Endothelial cell of umbilical vein (primary cell): Measurements from ENCODE around the gene VPS37C. TPM values are rescaled to one million over a fixed set of nuclear protein-coding genes. Genes with fewer than 3 reads are reported as not detected.

Source experiments
- BruUV-seq: library from RNA; stranded (reverse); fragments of 400-500 nt; replicated peaks from 2 replicates; lab custom pipeline; 2021; lab: Mats Ljungman, UMichigan
- CTCF ChIA-PET: fragments of 300-600, 350-600 bp; sonication (Branson Sonifier 250); formaldehyde crosslinking; loops from one replicate; lab custom pipeline; 2021; ENCODE audit warnings: antibody characterized with exemption, inconsistent platforms; lab: Charles Lee
- POLR2A ChIA-PET: fragments of 300-600, 350-600 bp; sonication (Branson Sonifier 250); formaldehyde crosslinking; loops from one replicate; lab custom pipeline; 2021; ENCODE audit warnings: antibody characterized with exemption, inconsistent platforms; lab: Charles Lee
- DNase-seq: peaks from one replicate; pipeline ENCODE4 v3.0.0-alpha.2; 2011; ENCODE audit warnings: low read depth, low spot score
- FAIRE-seq: peaks from 2 replicates; lab custom pipeline; 2011; peaks lifted over from hg19 to GRCh38; lab: Jason Lieb, UNC
- H2AFZ ChIP-seq: 2 replicates; pipeline ENCODE4 v1.6.0; 2012; ENCODE audit warnings: low read depth, low read length, control low read depth, inconsistent platforms
- H3K27ac ChIP-seq: 2 replicates; pipeline ENCODE4 v1.5.1; 2011; ENCODE audit warnings: low read depth, mild to moderate bottlenecking, control low read depth, low read length, moderate library complexity; ENCODE audit not compliant: insufficient read depth
- H3K27me3 ChIP-seq, 2 experiments: 2 replicates each; pipeline versions ENCODE4 v1.6.0 to v1.6.1; 2011; ENCODE audit warnings: low read length in 2 of 2, mixed read lengths in 1 of 2; ENCODE audit not compliant: control insufficient read depth in 2 of 2, insufficient read depth in 2 of 2
- H3K36me3 ChIP-seq, 2 experiments: 2 replicates in 1 of 2; 3 replicates in 1 of 2; pipeline ENCODE4 v1.5.1; 2011; ENCODE audit warnings: low read length in 2 of 2, mild to moderate bottlenecking in 1 of 2, moderate library complexity in 1 of 2; ENCODE audit not compliant: control insufficient read depth in 2 of 2, insufficient read depth in 2 of 2; ENCODE audit errors: extremely low read depth in 1 of 2
- H3K4me1 ChIP-seq: 3 replicates; pipeline ENCODE4 v1.5.1; 2011; ENCODE audit warnings: mild to moderate bottlenecking, low read length; ENCODE audit not compliant: control insufficient read depth, insufficient read depth; ENCODE audit errors: extremely low read depth
- H3K4me2 ChIP-seq: 2 replicates; pipeline ENCODE4 v1.6.1; 2011; ENCODE audit warnings: low read length, control low read depth, mixed read lengths; ENCODE audit not compliant: insufficient read depth
- H3K4me3 ChIP-seq, 3 experiments: fragments of 200-600 bp in 1 of 3; sonication (generic), shearing (Covaris generic) in 1 of 3; replicated peaks in 1 of 3; 2 replicates each; pipeline ENCODE4 v1.5.1; 2011 to 2016; ENCODE audit warnings: control low read depth in 3 of 3, low read length in 3 of 3, mild to moderate bottlenecking in 2 of 3, inconsistent platforms in 1 of 3, low read depth in 1 of 3, moderate library complexity in 1 of 3; ENCODE audit not compliant: insufficient read depth in 1 of 3
- H3K79me2 ChIP-seq: 2 replicates; pipeline ENCODE4 v1.6.0; 2012; ENCODE audit warnings: low read length, inconsistent platforms; ENCODE audit not compliant: control insufficient read depth, insufficient read depth
- H3K9ac ChIP-seq: replicated peaks from 2 replicates; pipeline ENCODE3; 2011; ENCODE audit warnings: low read length, control low read depth; ENCODE audit not compliant: insufficient read depth; ENCODE audit errors: extremely low read depth
- H3K9me1 ChIP-seq: replicated peaks from 3 replicates; pipeline ENCODE4 v1.6.0; 2011; ENCODE audit warnings: mild to moderate bottlenecking, low read length; ENCODE audit not compliant: control insufficient read depth, insufficient read depth; ENCODE audit errors: extremely low read depth
- H3K9me3 ChIP-seq: replicated peaks from 2 replicates; pipeline ENCODE4 v1.5.1; 2012; ENCODE audit warnings: low read length, inconsistent platforms; ENCODE audit not compliant: control insufficient read depth, insufficient read depth
- H4K20me1 ChIP-seq: replicated peaks from 2 replicates; pipeline ENCODE3; 2011; ENCODE audit warnings: mild to moderate bottlenecking, low read length; ENCODE audit not compliant: control insufficient read depth, insufficient read depth; ENCODE audit errors: extremely low read depth
- EZH2 ChIP-seq: IDR thresholded peaks from 2 replicates; pipeline ENCODE4 v1.6.1; 2012; ENCODE audit warnings: borderline replicate concordance, low read depth, mild to moderate bottlenecking, moderate library complexity, low read length, inconsistent platforms; ENCODE audit not compliant: severe bottlenecking
- FOS ChIP-seq: IDR thresholded peaks from 2 replicates; pipeline ENCODE4 v1.6.1; 2011; ENCODE audit warnings: mild to moderate bottlenecking, low read length, moderate library complexity, borderline replicate concordance; ENCODE audit not compliant: insufficient read depth
- GATA2 ChIP-seq: IDR thresholded peaks from 2 replicates; pipeline ENCODE4 v1.7.0; 2011; ENCODE audit warnings: low read depth, mild to moderate bottlenecking, moderate library complexity, mixed read lengths, low read length; ENCODE audit not compliant: insufficient read length, insufficient read depth
- JUN ChIP-seq: IDR thresholded peaks from 2 replicates; pipeline ENCODE4 v1.6.1; 2011; ENCODE audit warnings: borderline replicate concordance, low read depth; ENCODE audit not compliant: insufficient read length, insufficient read depth
- MAX ChIP-seq: IDR thresholded peaks from 2 replicates; pipeline ENCODE4 v1.6.1; 2011; ENCODE audit not compliant: insufficient read depth, insufficient read length
- MYC ChIP-seq: IDR thresholded peaks from one replicate; pipeline ENCODE4 v1.6.1; 2011; ENCODE audit warnings: mild to moderate bottlenecking, low read depth, low read length
- POLR2A ChIP-seq: IDR thresholded peaks from 2 replicates; pipeline ENCODE4 v1.6.1; 2012; ENCODE audit warnings: low read depth, mild to moderate bottlenecking, control low read depth, low read length
- POLR2AphosphoS5 ChIP-seq: IDR thresholded peaks from 2 replicates; pipeline ENCODE4 v1.6.1; 2012; ENCODE audit warnings: low read depth, mild to moderate bottlenecking, control low read depth, low read length, moderate library complexity; ENCODE audit not compliant: insufficient read depth
- dilution Hi-C: fragments of 300-500 bp; cut with MboI; formaldehyde crosslinking; loops from one replicate; pipeline ENCODE4 v1.15.0; 2019; ENCODE audit warnings: low sequenced_read_pairs; ENCODE audit not compliant: extremely low pct_ligation_motif_present
- intact Hi-C: fragments of 100-400 bp; cut with micrococcal nuclease; formaldehyde crosslinking; loops from one replicate; pipeline ENCODE4 v1.10.0; 2022
- polyA plus RNA-seq, 4 experiments: library from polyadenylated mRNA; depleted of rRNA in 3 of 4; stranded (reverse) in 3 of 4; unstranded in 1 of 4; fragments of >200 nt; gene quantifications; 2 replicates each; pipeline versions ENCODE4 v1.2.1 to v1.2.3, GENCODE V29; 2011 to 2012; ENCODE audit warnings: missing spikeins in 1 of 4
- total RNA-seq: library from RNA; stranded (reverse); gene quantifications from 2 replicates; pipeline ENCODE4 v1.2.3, GENCODE V29; 2021
- TF ChIP-seq, protein P1 (sequence below), 2 donors: IDR thresholded peaks; 1 replicate in 1 of 2; 2 replicates in 1 of 2; pipeline ENCODE4 v1.5.1; 2011; ENCODE audit warnings: low read length in 2 of 2, mild to moderate bottlenecking in 2 of 2, moderate library complexity in 2 of 2, control low read depth in 1 of 2, inconsistent platforms in 1 of 2, low read depth in 1 of 2; ENCODE audit not compliant: insufficient read depth in 1 of 2; ENCODE audit errors: extremely low read depth in 1 of 2

The VPS37C gene
- total and polyA plus RNA-seq, 2 donors (not counting 3 experiments of a cell fraction or from before 2014, with no cell fraction given): 17.7 to 23.4 TPM

GRCh38 chr11:61140416-61140815 lies 20.8 kb downstream of the VPS37C start:
- intact Hi-C loops (no loop called here), dilution Hi-C loops (no loop called here)
- no peak for TF ChIP-seq POLR2A
- TF ChIP-seq, protein P1, sequence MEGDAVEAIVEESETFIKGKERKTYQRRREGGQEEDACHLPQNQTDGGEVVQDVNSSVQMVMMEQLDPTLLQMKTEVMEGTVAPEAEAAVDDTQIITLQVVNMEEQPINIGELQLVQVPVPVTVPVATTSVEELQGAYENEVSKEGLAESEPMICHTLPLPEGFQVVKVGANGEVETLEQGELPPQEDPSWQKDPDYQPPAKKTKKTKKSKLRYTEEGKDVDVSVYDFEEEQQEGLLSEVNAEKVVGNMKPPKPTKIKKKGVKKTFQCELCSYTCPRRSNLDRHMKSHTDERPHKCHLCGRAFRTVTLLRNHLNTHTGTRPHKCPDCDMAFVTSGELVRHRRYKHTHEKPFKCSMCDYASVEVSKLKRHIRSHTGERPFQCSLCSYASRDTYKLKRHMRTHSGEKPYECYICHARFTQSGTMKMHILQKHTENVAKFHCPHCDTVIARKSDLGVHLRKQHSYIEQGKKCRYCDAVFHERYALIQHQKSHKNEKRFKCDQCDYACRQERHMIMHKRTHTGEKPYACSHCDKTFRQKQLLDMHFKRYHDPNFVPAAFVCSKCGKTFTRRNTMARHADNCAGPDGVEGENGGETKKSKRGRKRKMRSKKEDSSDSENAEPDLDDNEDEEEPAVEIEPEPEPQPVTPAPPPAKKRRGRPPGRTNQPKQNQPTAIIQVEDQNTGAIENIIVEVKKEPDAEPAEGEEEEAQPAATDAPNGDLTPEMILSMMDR (IDR thresholded peaks at IDR 0.05; ENCODE audit: extremely low read depth in 1 of 2, insufficient read depth in 1 of 2, low read depth in 1 of 2, low read length in 2 of 2): no peak
- TF ChIP-seq MYC: no peak
- TF ChIP-seq EZH2: no peak
- no peak for TF ChIP-seq POLR2AphosphoS5
- no peak for TF ChIP-seq FOS
- TF ChIP-seq JUN: no peak
- TF ChIP-seq MAX: no peak
- TF ChIP-seq GATA2: no peak
- no peaks in the 10 kb centered on the region for H3K36me3 ChIP-seq
- H3K9ac ChIP-seq: no peak overlapping the region
- H2AFZ ChIP-seq: no peak overlapping the region
- ChIA-PET POLR2A (no interaction called here), CTCF (interaction anchor here (0.9 to 1.2 kb wide), 2 partner anchors 11 to 19 kb away, joined by 3 to 5 read pairs; no protein-coding TSS in a partner anchor)
- no peak overlapping the region for H3K27ac ChIP-seq
- no peak overlapping the region for H3K4me3 ChIP-seq
- H3K9me1 ChIP-seq: no peaks in the 10 kb centered on the region
- BruUV-seq: no TSS peak
- H3K9me3 ChIP-seq: no peaks in the 10 kb centered on the region
- H3K4me1 ChIP-seq: no peaks in the 10 kb centered on the region
- peaks cover 10% of the 10 kb centered on the region for H3K79me2 ChIP-seq
- no peaks in the 10 kb centered on the region for H3K27me3 ChIP-seq
- H3K4me2 ChIP-seq: no peak overlapping the region
- DNase-seq (no peak), FAIRE-seq (no peak)
- no peaks in the 10 kb centered on the region for H4K20me1 ChIP-seq
